H1 (cell line): Measurements from ENCODE around the gene CNPY4.

Experiments
- GABPA ChIP-seq: IDR thresholded peaks from 2 replicates; pipeline ENCODE4 v1.6.1; 2011; ENCODE audit warnings: mild to moderate bottlenecking, low read length, moderate library complexity, borderline replicate concordance; ENCODE audit not compliant: insufficient read depth
- JUND ChIP-seq: IDR thresholded peaks from 2 replicates; pipeline ENCODE4 v1.6.1; 2011; ENCODE audit warnings: mild to moderate bottlenecking, improper control_type of control experiment, low read length
- POLR2A ChIP-seq, 2 experiments: IDR thresholded peaks; 1 replicate in 1 of 2; 2 replicates in 1 of 2; pipeline ENCODE4 v1.6.1; 2011; ENCODE audit warnings: low read depth in 2 of 2, low read length in 2 of 2, mild to moderate bottlenecking in 2 of 2; ENCODE audit errors: control extremely low read depth in 1 of 2
- POLR2AphosphoS5 ChIP-seq: IDR thresholded peaks from 2 replicates; pipeline ENCODE4 v1.6.1; 2011; ENCODE audit warnings: low read depth, low read length
- RNF2 ChIP-seq: fragments of 200-900, 300-1000 bp; sonication (generic); IDR thresholded peaks from 2 replicates; pipeline ENCODE4 v1.7.1; 2016; ENCODE audit warnings: borderline replicate concordance, low read depth, mild to moderate bottlenecking, antibody characterized with exemption, low read length; ENCODE audit not compliant: poor library complexity, severe bottlenecking; ENCODE audit errors: missing control alignments
- SIN3A ChIP-seq, 2 experiments: IDR thresholded peaks in 1 of 2; conservative IDR thresholded peaks in 1 of 2; 2 replicates each; pipeline ENCODE4 v1.6.1; 2011 to 2012; ENCODE audit warnings: low read length in 2 of 2, improper control_type of control experiment in 1 of 2, low read depth in 1 of 2, mild to moderate bottlenecking in 1 of 2
- TBP ChIP-seq: IDR thresholded peaks from 2 replicates; pipeline ENCODE4 v1.6.1; 2011; ENCODE audit warnings: low read depth, low read length, improper control_type of control experiment
- YY1 ChIP-seq: IDR thresholded peaks from 2 replicates; pipeline ENCODE4 v1.6.1; 2011; ENCODE audit warnings: low read depth, mild to moderate bottlenecking, low read length
- TF ChIP-seq, protein P1 (sequence below), 3 experiments: IDR thresholded peaks; 1 replicate in 2 of 3; 2 replicates in 1 of 3; pipeline versions ENCODE4 v1.5.1 to v1.6.1; 2011; ENCODE audit warnings: low read length in 3 of 3, mild to moderate bottlenecking in 3 of 3, inconsistent platforms in 2 of 3, low read depth in 1 of 3, moderate library complexity in 1 of 3; ENCODE audit not compliant: insufficient read depth in 1 of 3; ENCODE audit errors: control extremely low read depth in 1 of 3
- TF ChIP-seq, protein P2 (sequence below): IDR thresholded peaks from 2 replicates; pipeline ENCODE4 v1.6.1; 2011; ENCODE audit warnings: low read depth, mild to moderate bottlenecking, low read length; ENCODE audit not compliant: insufficient read depth

DNA sequence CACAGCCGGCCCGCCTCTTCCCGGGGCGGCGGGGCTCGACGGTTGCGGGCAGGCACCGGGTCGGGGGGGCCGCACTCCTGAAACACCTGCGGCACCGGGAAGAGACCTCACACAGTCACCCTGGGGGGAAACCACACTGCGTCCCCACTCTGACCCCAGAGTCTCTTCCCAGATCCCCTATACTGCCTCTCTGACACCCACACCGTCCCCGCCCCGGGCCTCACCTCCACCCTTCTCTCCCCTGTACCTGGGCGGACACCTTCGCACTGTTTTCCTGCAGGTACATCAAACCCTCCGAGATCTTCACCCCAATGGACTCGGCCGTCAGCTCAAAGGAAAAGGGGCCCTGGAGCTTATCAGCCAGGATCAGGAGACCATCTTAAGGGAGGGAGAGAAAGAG, 52.4 kb downstream of the CNPY4 start:
- TF ChIP-seq, protein P1, sequence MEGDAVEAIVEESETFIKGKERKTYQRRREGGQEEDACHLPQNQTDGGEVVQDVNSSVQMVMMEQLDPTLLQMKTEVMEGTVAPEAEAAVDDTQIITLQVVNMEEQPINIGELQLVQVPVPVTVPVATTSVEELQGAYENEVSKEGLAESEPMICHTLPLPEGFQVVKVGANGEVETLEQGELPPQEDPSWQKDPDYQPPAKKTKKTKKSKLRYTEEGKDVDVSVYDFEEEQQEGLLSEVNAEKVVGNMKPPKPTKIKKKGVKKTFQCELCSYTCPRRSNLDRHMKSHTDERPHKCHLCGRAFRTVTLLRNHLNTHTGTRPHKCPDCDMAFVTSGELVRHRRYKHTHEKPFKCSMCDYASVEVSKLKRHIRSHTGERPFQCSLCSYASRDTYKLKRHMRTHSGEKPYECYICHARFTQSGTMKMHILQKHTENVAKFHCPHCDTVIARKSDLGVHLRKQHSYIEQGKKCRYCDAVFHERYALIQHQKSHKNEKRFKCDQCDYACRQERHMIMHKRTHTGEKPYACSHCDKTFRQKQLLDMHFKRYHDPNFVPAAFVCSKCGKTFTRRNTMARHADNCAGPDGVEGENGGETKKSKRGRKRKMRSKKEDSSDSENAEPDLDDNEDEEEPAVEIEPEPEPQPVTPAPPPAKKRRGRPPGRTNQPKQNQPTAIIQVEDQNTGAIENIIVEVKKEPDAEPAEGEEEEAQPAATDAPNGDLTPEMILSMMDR (IDR thresholded peaks at IDR 0.05; ENCODE audit: control extremely low read depth in 1 of 3, insufficient read depth in 1 of 3, low read depth in 1 of 3, low read length in 3 of 3) = no peak
- TF ChIP-seq POLR2AphosphoS5 = no peak
- no peak for TF ChIP-seq JUND
- no peak for TF ChIP-seq TBP
- no peak for TF ChIP-seq POLR2A (IDR thresholded peaks at IDR 0.05; ENCODE audit: control extremely low read depth in 1 of 2, low read depth in 2 of 2, low read length in 2 of 2)
- TF ChIP-seq YY1 = no peak
- TF ChIP-seq GABPA = no peak
- TF ChIP-seq SIN3A (conservative IDR thresholded peaks at IDR 0.05 in 1 of 2, IDR thresholded peaks at IDR 0.05 in 1 of 2; ENCODE audit: low read depth in 1 of 2, low read length in 2 of 2) = no peak
- TF ChIP-seq, protein P2, sequence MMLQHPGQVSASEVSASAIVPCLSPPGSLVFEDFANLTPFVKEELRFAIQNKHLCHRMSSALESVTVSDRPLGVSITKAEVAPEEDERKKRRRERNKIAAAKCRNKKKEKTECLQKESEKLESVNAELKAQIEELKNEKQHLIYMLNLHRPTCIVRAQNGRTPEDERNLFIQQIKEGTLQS = no peak
- no peak for TF ChIP-seq RNF2
